Measurements from ENCODE around the gene CACNA1A. TPM values are rescaled to one million over a fixed set of nuclear protein-coding genes. Genes with fewer than 3 reads are reported as not detected.
"Not testable (repeated sequence)": the region's sequence is repeated elsewhere in the genome, so short reads cannot be mapped to it uniquely, and the experiment has no call there.

Gene CACNA1A
- total RNA-seq, 1 experiment from 2014 or later: 0.56 TPM

DNA sequence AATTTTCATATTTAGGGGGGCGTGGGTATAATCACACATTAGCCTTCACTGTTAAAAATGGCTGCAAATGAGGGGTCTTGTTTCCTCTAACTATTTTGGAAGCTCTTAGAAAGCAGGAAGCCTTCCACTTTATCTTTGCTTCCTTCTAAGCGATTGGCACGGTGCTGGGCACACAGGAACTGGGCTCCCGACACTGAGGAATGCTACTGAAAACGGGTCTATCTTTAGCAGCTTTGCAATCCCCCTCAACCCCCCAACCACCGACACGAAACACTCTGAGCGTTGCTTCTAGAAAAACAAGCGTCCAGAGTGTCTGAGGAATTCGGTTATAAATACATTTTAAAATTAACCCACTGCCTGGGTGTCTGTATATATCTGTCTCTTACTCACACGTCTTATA, 143.6 kb downstream of the CACNA1A start:
- Histone ChIP-seq H3K9me3 (peaks cover 3% of the 10 kb centered on the region; the same call in 1 of the 2 replicates), H3K27me3 (peaks cover 23% of the 10 kb centered on the region), H3K4me3 (no peak overlapping the region), H3K36me3 (no peaks in the 10 kb centered on the region)
- DNase-seq: no peak

DNA sequence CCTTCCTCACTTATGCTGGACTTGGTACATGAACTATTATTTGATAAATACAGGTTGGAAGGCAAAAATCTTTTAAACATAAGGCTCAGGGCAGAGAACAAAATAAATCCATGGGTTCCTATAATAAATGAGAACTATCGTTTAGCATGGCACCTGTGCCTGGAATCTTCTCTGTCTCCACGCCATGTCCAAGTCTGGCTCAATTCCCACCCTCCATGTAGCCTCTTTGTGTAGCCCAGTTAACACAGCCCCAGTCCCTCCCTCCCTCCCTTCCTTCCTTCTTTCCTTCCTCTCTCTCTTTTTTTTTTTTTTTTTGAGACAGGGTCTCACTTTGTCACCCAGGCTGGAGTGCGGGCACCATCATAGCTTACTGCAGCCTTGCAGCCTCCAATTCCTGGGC, 144.6 kb downstream of the CACNA1A start:
- not testable (repeated sequence) for H3K9me3 ChIP-seq, H3K36me3 ChIP-seq, DNase-seq, H3K4me3 ChIP-seq
- H3K27me3 ChIP-seq: peaks cover 23% of the 10 kb centered on the region

DNA sequence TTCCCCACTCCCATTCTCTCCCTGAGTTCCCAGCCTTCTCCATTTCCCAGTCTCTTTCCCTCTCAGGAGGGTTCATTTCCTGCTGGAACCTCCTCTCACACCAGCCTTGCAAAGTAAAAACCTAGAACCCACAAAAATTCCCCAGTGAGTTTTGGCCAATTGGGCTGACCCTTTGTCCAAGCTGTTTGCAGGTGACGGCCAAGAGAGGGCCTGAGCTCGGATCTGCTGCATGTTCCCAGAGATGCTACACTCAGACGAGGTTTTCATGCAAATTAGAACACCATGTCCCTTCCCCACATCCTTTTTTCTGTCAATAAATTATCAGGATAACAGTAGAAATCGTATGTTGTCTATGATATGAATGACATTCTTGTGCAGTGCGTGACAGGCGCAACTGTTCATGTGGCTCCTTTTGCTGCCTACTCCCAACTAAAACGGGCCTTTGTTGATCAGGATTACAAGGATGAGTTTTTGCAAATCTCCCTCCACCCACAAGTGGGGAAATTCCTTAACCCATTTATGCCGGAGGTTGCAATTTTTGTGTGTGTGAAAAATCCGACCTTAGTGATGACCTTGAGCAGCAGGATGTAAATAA, 149.5 kb downstream of the CACNA1A start:
- H3K4me3 ChIP-seq: no peak overlapping the region

DNA sequence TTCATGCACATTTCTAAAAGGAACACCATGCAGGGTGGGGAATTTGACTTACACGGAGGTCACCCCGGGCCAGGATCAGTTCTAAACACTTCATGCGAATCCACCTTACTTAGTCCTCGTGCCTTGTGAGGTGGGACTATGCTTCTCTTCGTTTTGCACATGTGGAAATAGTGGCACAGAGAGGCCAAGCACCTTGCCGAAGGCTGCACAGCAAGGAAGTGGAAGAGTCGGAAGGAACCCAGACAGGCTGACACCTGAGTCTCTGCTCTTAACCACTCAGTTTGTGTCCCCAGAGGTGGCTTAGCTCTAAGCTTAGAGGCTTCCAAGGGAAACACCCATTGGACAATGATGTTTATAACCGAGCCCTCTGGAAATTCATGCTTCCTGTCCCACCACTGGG, 150.1 kb downstream of the CACNA1A start:
- no peaks in the 10 kb centered on the region for H3K36me3 ChIP-seq
- DNase-seq: no peak
- H3K27me3 ChIP-seq: peaks cover 12% of the 10 kb centered on the region
- H3K4me3 ChIP-seq: no peak overlapping the region
- H3K9me3 ChIP-seq: peaks cover 3% of the 10 kb centered on the region; the same call in 1 of the 2 replicates

More for the DNA sequence above, 149.5 kb downstream of the CACNA1A start:
- DNase-seq: no peak
- Histone ChIP-seq H3K9me3 (peaks cover 3% of the 10 kb centered on the region; the same call in 1 of the 2 replicates), H3K36me3 (no peaks in the 10 kb centered on the region), H3K27me3 (peaks cover 16% of the 10 kb centered on the region)

DNA sequence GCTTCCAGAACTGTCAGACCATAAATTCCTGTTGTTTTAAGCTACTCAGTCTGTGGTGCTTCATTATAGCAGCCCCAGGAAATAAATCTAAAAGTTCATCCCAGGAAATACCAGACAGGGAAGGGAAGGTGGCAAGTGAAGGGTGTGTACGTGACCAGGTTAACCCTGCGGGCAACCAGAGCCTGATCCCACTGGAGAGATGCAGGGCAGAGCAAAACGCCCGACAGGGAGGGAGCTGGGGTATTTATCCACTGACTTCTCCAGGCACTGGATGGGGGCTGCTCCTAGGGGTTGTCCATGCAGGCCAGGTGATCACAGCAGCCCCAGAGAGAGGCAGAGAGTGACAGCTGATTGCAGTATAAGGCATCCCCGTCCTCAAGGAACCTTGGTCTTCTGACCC, 150.9 kb downstream of the CACNA1A start:
- peaks cover 5% of the 10 kb centered on the region for H3K27me3 ChIP-seq
- no peak for DNase-seq
- no peak overlapping the region for H3K4me3 ChIP-seq
- H3K36me3 ChIP-seq: no peaks in the 10 kb centered on the region
- peaks cover 7% of the 10 kb centered on the region for H3K9me3 ChIP-seq

DNA sequence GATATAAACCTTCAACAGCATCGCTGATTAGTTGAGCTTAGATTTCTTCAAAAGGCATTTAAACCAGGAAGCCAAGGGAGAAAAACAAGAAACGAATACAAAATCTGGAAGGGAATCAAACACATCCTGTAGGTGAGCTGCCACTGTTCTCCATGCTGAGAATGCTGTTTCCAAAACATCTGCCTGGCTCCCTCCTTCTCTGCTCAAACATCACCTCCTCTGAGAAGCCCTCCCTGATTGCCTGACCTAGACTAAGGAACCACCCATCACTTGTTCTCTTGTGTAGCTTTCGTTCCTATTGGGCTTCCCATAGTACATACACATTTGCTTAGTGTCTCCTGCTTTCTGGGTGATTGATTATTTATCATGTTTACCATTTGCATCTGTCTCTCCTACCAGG, 152.7 kb downstream of the CACNA1A start:
- no peak overlapping the region for H3K4me3 ChIP-seq
- DNase-seq: no peak
- H3K9me3 ChIP-seq: peaks cover 16% of the 10 kb centered on the region
- peaks cover 5% of the 10 kb centered on the region for H3K27me3 ChIP-seq
- no peaks in the 10 kb centered on the region for H3K36me3 ChIP-seq

DNA sequence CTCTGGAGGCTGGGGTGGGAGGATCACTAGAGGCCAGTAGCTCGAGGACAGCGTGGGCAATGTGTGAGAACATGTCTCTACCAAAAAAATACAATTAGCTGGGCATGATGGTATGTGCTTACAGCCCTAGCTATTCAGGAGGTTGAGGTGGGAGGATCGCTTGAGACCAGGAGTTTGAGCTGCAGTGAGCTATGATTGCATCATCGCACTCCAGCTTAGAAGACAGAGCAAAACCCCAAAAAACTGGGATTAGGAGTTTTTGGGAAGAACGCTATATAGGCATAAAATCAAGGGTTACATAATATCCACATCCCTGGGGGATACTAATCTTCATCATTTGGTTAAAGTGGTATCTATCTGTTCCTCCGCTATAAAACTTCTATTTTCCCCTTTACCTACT, 155.5 kb downstream of the CACNA1A start:
- DNase-seq: no peak
- Histone ChIP-seq H3K27me3 (peaks cover 5% of the 10 kb centered on the region), H3K9me3 (peaks cover 16% of the 10 kb centered on the region), H3K36me3 (no peaks in the 10 kb centered on the region), H3K4me3 (no peak overlapping the region)

DNA sequence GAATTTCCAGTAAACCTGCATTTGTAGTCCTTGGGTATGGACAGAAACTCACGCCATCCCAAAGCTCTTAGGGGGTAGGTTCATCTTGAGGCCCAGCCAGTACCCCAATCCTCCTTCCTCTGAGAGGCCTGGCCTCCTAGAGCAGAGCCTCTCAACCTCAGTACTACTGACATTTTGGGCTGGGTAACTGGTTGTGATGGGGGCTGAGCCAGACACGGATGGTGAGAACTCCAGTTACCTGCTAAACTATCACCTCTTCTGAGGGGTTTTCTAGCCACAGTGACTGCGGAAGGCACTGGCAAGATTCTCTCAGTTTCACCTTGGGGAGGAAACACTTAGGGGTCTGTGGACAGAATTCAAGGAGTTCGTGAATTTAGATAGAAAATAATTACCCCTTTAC, 156.2 kb downstream of the CACNA1A start:
- H3K27me3 ChIP-seq: peaks cover 5% of the 10 kb centered on the region
- H3K36me3 ChIP-seq: no peaks in the 10 kb centered on the region
- H3K4me3 ChIP-seq: no peak overlapping the region
- no peak for DNase-seq
- peaks cover 16% of the 10 kb centered on the region for H3K9me3 ChIP-seq

DNA sequence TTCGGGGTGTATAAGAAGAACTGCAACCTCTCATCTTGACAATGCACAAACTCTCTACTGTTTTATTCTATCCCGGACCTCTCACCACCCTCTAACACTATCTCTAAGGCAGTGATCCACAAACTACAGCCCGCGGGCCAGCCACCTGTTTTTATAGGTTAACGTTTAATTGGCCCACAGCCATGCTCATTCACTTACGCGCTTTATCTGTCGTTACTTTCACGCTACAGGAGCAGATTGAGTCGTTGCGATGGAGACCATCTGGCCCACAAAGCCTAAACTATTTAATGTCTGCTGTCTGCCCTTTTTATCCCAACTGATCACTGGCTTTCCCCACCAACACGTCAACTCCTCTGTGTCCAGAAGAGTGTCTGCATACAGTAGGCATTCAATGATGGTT, 158.9 kb downstream of the CACNA1A start:
- Histone ChIP-seq H3K4me3 (no peak overlapping the region), H3K27me3 (no peaks in the 10 kb centered on the region; the same call in none of the 2 replicates), H3K9me3 (peaks cover 21% of the 10 kb centered on the region), H3K36me3 (no peaks in the 10 kb centered on the region)
- no peak for DNase-seq

DNA sequence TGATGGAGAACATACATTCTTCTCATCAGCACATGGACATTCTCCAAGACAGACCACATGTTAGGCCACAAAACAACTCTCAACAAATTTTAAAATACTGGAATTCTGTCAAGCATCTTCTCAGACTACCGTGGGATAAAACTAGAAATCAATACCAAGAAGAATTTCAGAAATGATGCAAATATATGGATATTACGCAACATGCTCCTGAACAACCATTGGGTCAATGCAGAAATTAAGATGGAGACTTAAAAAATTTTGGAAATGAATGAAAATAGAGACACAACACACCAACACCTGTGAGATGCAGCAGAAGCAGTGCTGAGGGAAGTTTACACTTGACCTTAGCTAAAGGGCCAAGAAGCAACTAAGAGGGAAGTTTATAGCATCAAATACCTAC, 162.8 kb downstream of the CACNA1A start:
- no peaks in the 10 kb centered on the region; the same call in 1 of the 2 replicates for H3K27me3 ChIP-seq
- DNase-seq: no peak
- no peaks in the 10 kb centered on the region for H3K36me3 ChIP-seq
- H3K9me3 ChIP-seq: peaks cover 5% of the 10 kb centered on the region
- H3K4me3 ChIP-seq: no peak overlapping the region

DNA sequence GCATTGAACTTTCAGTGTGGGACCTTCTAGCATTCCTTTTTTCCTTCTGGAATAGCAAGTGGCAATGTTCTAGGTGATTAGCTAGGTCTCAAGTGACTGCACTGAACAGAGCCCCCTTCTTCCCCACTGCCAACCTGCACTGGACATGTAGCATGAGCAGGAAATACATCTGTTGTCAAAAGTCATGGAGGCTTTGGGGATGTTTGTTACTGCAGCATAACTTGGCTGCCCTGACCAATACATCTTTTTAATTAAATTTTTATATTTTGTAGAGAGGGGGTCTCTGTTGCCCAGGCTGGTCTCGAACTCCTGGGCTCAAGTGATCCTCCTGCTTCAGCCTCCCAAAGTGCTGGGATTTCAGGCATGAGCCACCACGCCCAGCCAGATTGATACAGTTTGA, 163.6 kb downstream of the CACNA1A start:
- H3K9me3 ChIP-seq: peaks cover 5% of the 10 kb centered on the region
- no peaks in the 10 kb centered on the region for H3K36me3 ChIP-seq
- H3K27me3 ChIP-seq: no peaks in the 10 kb centered on the region; the same call in 1 of the 2 replicates
- H3K4me3 ChIP-seq: no peak overlapping the region
- no peak for DNase-seq

DNA sequence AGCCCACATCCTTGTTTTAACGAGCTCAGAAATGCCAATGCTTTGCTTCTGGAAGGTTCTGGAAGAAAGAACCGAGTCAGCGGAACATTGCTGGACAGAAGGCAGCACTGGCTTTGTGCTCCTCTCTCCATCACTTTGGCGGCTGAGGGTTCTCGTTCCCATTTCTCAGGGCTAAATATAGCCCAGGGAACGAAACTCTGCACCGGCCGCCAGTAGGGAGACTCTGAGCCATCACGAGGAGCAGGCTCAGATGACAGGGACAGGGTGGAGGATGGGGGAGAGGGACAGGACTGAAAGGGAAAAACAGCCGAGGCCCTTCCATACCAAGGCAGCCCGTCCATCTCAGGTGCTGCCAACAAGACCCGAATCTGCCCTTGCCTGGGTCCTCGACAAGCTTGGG, 166.4 kb downstream of the CACNA1A start:
- DNase-seq: no peak
- Histone ChIP-seq H3K36me3 (no peaks in the 10 kb centered on the region), H3K27me3 (no peaks in the 10 kb centered on the region; the same call in 1 of the 2 replicates), H3K9me3 (peaks cover 5% of the 10 kb centered on the region), H3K4me3 (no peak overlapping the region)

DNA sequence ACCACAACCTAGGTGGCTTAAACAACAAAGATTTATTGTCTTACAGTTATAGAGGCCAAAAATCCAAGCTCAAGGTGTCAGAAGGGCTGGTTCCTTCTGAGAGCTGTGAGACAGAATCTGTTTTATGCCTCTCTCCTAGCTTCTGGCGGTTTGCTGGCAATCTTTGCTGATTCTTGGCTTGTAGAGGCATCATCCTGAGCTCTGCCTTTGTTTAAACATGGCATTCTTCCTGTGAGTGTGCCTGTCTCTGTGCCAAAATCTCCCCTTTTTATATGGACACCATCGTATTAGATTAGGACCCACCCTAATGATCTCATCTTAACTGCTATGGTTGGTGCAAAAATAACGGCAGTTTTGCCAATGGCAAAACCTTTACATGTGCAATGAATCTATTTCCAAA, 169.1 kb downstream of the CACNA1A start:
- Histone ChIP-seq H3K9me3 (peaks cover 2% of the 10 kb centered on the region), H3K27me3 (no peaks in the 10 kb centered on the region), H3K36me3 (no peaks in the 10 kb centered on the region), H3K4me3 (no peak overlapping the region)
- DNase-seq: peak; percentile 91

DNA sequence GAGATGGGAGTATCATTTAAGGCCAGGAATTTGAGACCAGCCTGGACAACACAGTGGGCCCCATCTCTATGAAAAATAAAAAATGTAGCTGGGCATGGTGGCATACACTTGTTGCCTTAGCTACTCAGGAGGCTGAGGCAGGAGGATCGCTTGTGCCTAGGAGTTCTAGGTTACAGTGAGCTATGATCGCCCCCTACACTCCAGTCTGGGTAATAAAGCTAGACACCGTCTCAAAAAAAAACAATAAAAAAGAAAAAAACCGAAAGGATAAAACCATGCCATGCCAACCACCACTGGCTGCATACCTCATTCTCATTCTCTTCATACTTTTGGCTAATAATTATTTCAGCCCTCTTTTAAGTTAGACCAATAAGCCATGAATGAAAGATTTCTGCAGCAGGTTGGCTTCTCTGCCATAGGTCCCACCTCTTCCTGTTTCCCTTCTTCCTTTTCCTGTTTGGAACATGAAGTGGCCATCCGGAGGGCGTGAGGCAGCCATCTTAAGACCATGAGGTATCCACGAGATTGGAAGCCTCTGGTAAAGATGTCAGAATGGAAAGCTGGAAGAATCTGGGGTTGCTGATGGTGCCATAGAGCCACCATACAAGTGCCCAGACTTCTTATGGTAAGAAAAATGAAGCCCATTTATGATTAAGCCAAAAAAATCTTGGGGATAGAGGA, 171.3 kb downstream of the CACNA1A start:
- peak; percentile 36 for DNase-seq
- Histone ChIP-seq H3K27me3 (no peaks in the 10 kb centered on the region), H3K36me3 (no peaks in the 10 kb centered on the region), H3K4me3 (no peak overlapping the region), H3K9me3 (peaks cover 14% of the 10 kb centered on the region)

DNA sequence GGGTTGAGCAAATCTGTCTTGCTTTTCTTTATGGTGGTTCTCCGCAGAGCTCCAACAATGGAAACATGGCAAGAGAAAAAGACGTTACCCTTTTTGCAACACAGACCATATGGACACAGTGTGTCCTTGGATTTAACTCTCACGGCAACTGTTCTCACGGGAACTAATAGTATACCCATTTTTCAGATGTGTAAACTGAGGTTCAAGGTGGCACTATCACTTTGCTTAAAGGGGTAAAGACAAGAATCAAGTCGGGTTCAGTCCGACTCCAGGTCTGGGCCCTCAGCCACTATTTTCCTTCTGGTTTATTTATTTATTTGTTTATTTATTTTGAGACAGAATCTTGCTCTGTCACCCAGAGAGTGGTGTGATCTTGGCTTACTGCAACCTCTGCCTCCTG, 176.0 kb downstream of the CACNA1A start:
- Histone ChIP-seq H3K27me3 (peaks cover 10% of the 10 kb centered on the region), H3K9me3 (peaks cover 16% of the 10 kb centered on the region), H3K36me3 (no peaks in the 10 kb centered on the region), H3K4me3 (no peak overlapping the region)
- DNase-seq: no peak

DNA sequence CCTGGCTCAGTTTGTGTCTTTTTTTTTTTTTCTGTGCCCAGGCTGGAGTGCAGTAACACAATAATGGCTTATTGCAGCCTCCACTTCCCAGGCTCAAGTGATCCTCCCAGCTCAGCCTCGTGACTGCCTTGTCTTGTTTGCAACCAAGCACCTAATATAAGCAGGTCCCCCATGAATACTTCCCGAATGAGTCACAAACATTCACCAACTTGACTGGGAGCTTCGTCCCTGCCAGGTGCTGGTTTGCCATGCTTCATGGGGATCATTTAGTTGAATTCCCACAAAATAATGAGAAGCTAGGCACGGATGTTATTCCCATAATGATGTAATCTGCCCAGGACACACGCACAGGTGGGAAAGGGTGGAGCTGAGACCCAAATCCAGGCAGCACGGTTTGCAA, 176.5 kb downstream of the CACNA1A start:
- H3K9me3 ChIP-seq: peaks cover 16% of the 10 kb centered on the region
- peak; percentile 16 for DNase-seq

DNA sequence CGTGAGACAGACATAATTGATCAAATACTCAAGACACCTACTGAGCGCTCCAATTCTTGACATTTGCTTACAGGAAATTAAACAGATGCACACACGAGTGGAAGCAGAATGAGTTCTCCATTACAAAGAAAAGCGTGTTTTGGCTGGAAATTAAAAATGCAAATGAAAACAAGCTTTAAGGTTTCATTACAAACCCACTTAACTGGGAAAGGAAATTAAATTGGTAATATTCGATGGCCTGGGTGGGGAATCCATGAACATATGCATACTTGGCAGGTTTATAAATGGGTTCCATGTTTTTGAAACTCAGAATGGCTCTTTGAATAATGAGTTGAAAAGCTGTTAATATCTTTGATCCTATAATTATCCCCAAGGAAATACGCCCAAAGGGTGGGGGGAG, 178.0 kb downstream of the CACNA1A start:
- Histone ChIP-seq H3K9me3 (peaks cover 16% of the 10 kb centered on the region), H3K36me3 (no peaks in the 10 kb centered on the region), H3K27me3 (peaks cover 16% of the 10 kb centered on the region), H3K4me3 (no peak overlapping the region)
- no peak for DNase-seq

More for the DNA sequence above, 176.5 kb downstream of the CACNA1A start:
- Histone ChIP-seq H3K36me3 (no peaks in the 10 kb centered on the region), H3K4me3 (no peak overlapping the region), H3K27me3 (peaks cover 10% of the 10 kb centered on the region)

DNA sequence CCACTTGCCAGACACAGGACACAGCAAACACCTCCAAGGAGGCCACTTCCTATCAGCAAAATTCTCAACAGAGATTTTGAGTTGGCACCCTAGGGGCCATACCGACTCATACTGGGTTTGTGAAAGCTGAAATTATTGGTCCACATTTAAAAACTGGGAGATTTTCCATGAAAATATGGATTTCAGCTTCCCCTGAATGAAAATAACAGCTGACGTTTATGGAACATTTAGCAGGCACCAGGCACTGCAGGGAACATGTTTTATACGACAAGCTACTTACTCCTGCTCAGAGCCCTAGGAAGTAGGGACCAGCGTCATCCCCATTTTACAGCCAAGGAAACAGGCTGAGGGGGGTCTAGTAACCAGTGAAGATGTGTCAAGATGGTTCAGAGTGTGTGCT, 186.8 kb downstream of the CACNA1A start:
- DNase-seq: no peak
- H3K4me3 ChIP-seq: no peak overlapping the region
- H3K36me3 ChIP-seq: no peaks in the 10 kb centered on the region
- H3K9me3 ChIP-seq: peaks cover 23% of the 10 kb centered on the region
- peaks cover 20% of the 10 kb centered on the region for H3K27me3 ChIP-seq

All from MG63 (cell line).